AG04450 (cell line): ENCODE data around the gene ST6GALNAC4. TPM values are rescaled to one million over a fixed set of nuclear protein-coding genes. Genes with fewer than 3 reads are reported as not detected.

Source experiments
- CTCF ChIA-PET: fragments of 300-600, 350-600 bp; formaldehyde crosslinking; extraction: SDS; loops from one replicate; lab custom pipeline; 2022; ENCODE audit warnings: antibody characterized with exemption, inconsistent platforms; lab: Charles Lee
- POLR2A ChIA-PET: fragments of 350-600 bp; formaldehyde crosslinking; extraction: SDS; loops from one replicate; lab custom pipeline; 2021; ENCODE audit warnings: antibody characterized with exemption, inconsistent platforms; lab: Yijun Ruan, JAX
- DNase-seq: peaks from one replicate; pipeline ENCODE4 v3.0.0-alpha.2; 2011; ENCODE audit warnings: low read depth, low spot score
- H3K27ac ChIP-seq: one replicate; pipeline ENCODE4 v1.5.1; 2012; ENCODE audit warnings: low read depth, low read length, control low read depth
- H3K27me3 ChIP-seq: one replicate; pipeline ENCODE4 v1.6.0; 2012; ENCODE audit warnings: low read length; ENCODE audit not compliant: control insufficient read depth, insufficient read depth
- H3K4me3 ChIP-seq: 2 replicates; pipeline ENCODE4 v1.5.1; 2011; ENCODE audit warnings: mild to moderate bottlenecking, low read depth, low read length, control low read depth
- H3K9me3 ChIP-seq: 2 replicates; pipeline ENCODE4 v1.5.1; 2012; ENCODE audit warnings: low read length; ENCODE audit not compliant: control insufficient read depth, insufficient read depth
- polyA plus RNA-seq: library from polyadenylated mRNA; depleted of rRNA; stranded (reverse); fragments of >200 nt; gene quantifications from 2 replicates; pipeline ENCODE4 v1.2.3, GENCODE V29; 2011
- TF ChIP-seq, protein P1 (sequence below): IDR thresholded peaks from 2 replicates; pipeline ENCODE4 v1.5.1; 2011; ENCODE audit warnings: low read depth, low read length, control low read depth, inconsistent platforms

ST6GALNAC4 gene
- polyA plus RNA-seq, 1 experiment, result 15.0 TPM

DNA sequence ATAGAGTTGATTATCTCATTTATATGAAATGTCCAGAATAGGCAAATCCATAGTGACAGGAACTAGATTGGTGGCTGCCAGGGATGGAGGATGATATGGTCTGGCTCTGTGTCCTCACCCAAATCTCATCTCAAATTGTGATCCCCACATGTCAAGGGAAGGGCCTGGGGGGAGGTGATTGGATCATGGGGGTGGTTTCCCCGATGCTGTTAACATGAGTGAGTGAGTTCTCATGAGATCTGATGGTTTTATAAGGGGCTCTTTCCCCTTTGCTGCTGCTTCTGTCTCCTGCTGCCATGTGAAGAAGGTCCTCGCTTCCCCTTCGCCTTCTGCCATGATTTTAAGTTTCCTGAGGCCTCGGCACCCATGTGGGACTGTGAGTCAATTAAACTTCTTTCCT lies 42.6 kb upstream of the ST6GALNAC4 start:
- Histone ChIP-seq H3K9me3 (no peaks in the 10 kb centered on the region), H3K27me3 (no peaks in the 10 kb centered on the region), H3K27ac (no peak overlapping the region), H3K4me3 (no peak overlapping the region)
- DNase-seq, result no peak
- POLR2A ChIA-PET, result no interaction called here
- CTCF ChIA-PET, result interaction anchor here (1.0 to 2.8 kb wide), 2 partner anchors 16 to 17 kb away, joined by 3 to 13 read pairs; no protein-coding TSS in a partner anchor
- TF ChIP-seq, protein P1, sequence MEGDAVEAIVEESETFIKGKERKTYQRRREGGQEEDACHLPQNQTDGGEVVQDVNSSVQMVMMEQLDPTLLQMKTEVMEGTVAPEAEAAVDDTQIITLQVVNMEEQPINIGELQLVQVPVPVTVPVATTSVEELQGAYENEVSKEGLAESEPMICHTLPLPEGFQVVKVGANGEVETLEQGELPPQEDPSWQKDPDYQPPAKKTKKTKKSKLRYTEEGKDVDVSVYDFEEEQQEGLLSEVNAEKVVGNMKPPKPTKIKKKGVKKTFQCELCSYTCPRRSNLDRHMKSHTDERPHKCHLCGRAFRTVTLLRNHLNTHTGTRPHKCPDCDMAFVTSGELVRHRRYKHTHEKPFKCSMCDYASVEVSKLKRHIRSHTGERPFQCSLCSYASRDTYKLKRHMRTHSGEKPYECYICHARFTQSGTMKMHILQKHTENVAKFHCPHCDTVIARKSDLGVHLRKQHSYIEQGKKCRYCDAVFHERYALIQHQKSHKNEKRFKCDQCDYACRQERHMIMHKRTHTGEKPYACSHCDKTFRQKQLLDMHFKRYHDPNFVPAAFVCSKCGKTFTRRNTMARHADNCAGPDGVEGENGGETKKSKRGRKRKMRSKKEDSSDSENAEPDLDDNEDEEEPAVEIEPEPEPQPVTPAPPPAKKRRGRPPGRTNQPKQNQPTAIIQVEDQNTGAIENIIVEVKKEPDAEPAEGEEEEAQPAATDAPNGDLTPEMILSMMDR, result no peak

DNA sequence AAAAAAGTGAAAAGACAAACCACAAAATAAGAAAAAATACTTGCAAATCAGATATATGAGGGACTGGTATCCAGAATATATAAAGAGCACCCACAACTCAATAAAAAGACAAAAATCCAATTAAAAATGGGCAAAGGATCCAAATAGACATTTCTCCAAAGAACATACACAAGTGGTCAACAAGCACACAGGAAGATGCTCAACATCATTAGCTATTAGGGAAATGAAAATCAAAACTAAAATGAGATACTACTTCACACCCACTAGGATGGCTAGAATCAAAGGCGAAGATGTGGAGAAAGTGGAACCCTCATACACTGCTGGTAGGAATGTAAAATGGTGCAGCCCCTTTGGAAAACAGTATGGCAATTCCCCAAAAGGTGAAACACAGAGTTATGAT lies 41.9 kb upstream of the ST6GALNAC4 start:
- ChIA-PET CTCF (interaction anchor here (1.0 to 2.8 kb wide), 3 partner anchors 15 to 159 kb away, joined by 3 to 13 read pairs (median 5); no protein-coding TSS in a partner anchor), POLR2A (interaction anchor here (1.0 kb wide), 1 partner anchor 22 kb away, joined by 3 read pairs; the partner anchor contains the start of gene EEIG1)
- no peak for DNase-seq
- no peaks in the 10 kb centered on the region for H3K27me3 ChIP-seq
- no peak overlapping the region for H3K4me3 ChIP-seq
- H3K27ac ChIP-seq, result no peak overlapping the region
- no peaks in the 10 kb centered on the region; the same call in 1 of the 2 replicates for H3K9me3 ChIP-seq
- TF ChIP-seq, protein P1, result no peak

- TF ChIP-seq, protein P1, result no peak
- POLR2A ChIA-PET, result interaction anchor here (0.5 kb wide), 1 partner anchor 21 kb away, joined by 3 read pairs; no protein-coding TSS in a partner anchor
- no peaks in the 10 kb centered on the region; the same call in 1 of the 2 replicates for H3K9me3 ChIP-seq
- no peak overlapping the region for H3K4me3 ChIP-seq
- H3K27me3 ChIP-seq, result no peaks in the 10 kb centered on the region
- DNase-seq, result no peak
- CTCF ChIA-PET, result interaction anchor here (1.2 to 3.3 kb wide), 4 partner anchors 12 to 162 kb away, joined by 6 to 22 read pairs (median 13); no protein-coding TSS in a partner anchor
- H3K27ac ChIP-seq, result no peak overlapping the region
Observed at GRCh38 chr9:127955294-127956015, 38.6 kb upstream of the ST6GALNAC4 start.

DNA sequence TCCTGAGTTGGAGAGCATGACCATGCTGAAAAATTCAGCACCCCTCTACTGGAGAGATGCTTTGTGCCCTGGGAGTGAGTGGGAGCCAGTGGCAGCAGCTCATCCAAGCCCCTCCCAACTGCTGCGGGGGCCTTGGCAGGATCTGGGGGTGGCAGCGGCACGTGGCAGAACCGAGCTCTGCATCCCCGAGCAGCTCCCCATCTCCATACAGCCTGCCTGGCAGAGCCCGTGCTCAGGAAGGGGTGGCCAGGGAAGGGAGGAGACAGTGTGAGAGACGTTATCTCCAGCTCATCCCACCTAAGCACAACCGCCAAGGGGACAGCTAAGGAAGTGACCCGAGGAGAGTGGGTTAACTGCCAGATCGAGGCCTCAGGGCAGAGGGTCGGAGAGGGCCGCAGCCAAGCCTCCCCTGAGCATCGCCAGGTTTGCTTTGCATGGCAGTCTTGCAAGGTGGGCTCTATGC lies 38.0 kb upstream of the ST6GALNAC4 start:
- Histone ChIP-seq H3K27me3 (no peaks in the 10 kb centered on the region), H3K9me3 (no peaks in the 10 kb centered on the region; the same call in 1 of the 2 replicates), H3K27ac (no peak overlapping the region), H3K4me3 (no peak overlapping the region)
- POLR2A ChIA-PET, result interaction anchor here (0.5 to 0.6 kb wide), 2 partner anchors 10 to 21 kb away, joined by 3 read pairs; no protein-coding TSS in a partner anchor
- CTCF ChIA-PET, result interaction anchor here (1.4 to 3.3 kb wide), 3 partner anchors 11 to 163 kb away, joined by 6 to 22 read pairs (median 20); no protein-coding TSS in a partner anchor
- no peak for DNase-seq
- TF ChIP-seq, protein P1, result no peak
